ENCODE data around the gene ASCC3.

- TF ChIP-seq, protein P1, sequence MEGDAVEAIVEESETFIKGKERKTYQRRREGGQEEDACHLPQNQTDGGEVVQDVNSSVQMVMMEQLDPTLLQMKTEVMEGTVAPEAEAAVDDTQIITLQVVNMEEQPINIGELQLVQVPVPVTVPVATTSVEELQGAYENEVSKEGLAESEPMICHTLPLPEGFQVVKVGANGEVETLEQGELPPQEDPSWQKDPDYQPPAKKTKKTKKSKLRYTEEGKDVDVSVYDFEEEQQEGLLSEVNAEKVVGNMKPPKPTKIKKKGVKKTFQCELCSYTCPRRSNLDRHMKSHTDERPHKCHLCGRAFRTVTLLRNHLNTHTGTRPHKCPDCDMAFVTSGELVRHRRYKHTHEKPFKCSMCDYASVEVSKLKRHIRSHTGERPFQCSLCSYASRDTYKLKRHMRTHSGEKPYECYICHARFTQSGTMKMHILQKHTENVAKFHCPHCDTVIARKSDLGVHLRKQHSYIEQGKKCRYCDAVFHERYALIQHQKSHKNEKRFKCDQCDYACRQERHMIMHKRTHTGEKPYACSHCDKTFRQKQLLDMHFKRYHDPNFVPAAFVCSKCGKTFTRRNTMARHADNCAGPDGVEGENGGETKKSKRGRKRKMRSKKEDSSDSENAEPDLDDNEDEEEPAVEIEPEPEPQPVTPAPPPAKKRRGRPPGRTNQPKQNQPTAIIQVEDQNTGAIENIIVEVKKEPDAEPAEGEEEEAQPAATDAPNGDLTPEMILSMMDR (IDR thresholded peaks at IDR 0.05), result no peak
- TF ChIP-seq POLR2AphosphoS5 (IDR thresholded peaks at IDR 0.05), result no peak
These were observed 31.0 kb downstream of the ASCC3 start for GRCh38 chr6:100850174-100850573.
